AML-193 (cell line): Measurements from ENCODE around the gene FAM228B.
"Not testable (repeated sequence)": the region's sequence is repeated elsewhere in the genome, so short reads cannot be mapped to it uniquely, and the experiment has no call there.

Source experiments
- DNase-seq, 2 experiments: peaks; one replicate each; lab custom pipeline; 2025; lab: John Stamatoyannopoulos, UW

Gene FAM228B

GRCh38 chr2:24123195-24123921, at the start of gene FAM228B, which contains the start of gene PFN4:
Gene FAM228B (plus strand): TSS chr2:24123469. CDS start chr2:24124362, 893 bp downstream.
Gene PFN4 (minus strand): TSS chr2:24123334. CDS start chr2:24122535, 799 bp downstream.
- peak; percentile 74 to 78 for DNase-seq

- DNase-seq: no peak
Measured at GRCh38 chr2:24073816-24074215, 49.5 kb upstream of the FAM228B start.

GRCh38 chr2:24075259-24075658, 48.0 kb upstream of the FAM228B start:
- DNase-seq: no peak

GRCh38 chr2:24075915-24076848, 47.1 kb upstream of the FAM228B start, which contains the start of gene SF3B6:
Gene SF3B6 (minus strand): TSS chr2:24076326. CDS start chr2:24076229, 97 bp downstream.
- peak; percentile 96 to 97 for DNase-seq

GRCh38 chr2:24076849-24077534, 46.3 kb upstream of the FAM228B start:
- DNase-seq: peak; percentile 42 to 46

GRCh38 chr2:24077535-24077877, 45.8 kb upstream of the FAM228B start:
- no peak for DNase-seq

- DNase-seq: no peak
Measured at GRCh38 chr2:24077879-24078278, 45.4 kb upstream of the FAM228B start.

GRCh38 chr2:24080701-24081100, 42.6 kb upstream of the FAM228B start:
- no peak for DNase-seq

GRCh38 chr2:24082787-24083566, 40.3 kb upstream of the FAM228B start:
- DNase-seq: no peak

GRCh38 chr2:24083567-24084385, 39.5 kb upstream of the FAM228B start:
- DNase-seq: peak; percentile 84 to 88

- peak; percentile 76 to 84 for DNase-seq
Measured at GRCh38 chr2:24084386-24085199, 38.7 kb upstream of the FAM228B start, which contains the start of gene TP53I3. Gene TP53I3 (minus strand): TSS chr2:24084834. CDS start chr2:24084326, 508 bp downstream.

- DNase-seq: no peak
Measured at GRCh38 chr2:24085200-24085489, 38.1 kb upstream of the FAM228B start.

GRCh38 chr2:24086241-24086640, 37.0 kb upstream of the FAM228B start:
- no peak for DNase-seq

GRCh38 chr2:24087032-24087431, 36.2 kb upstream of the FAM228B start:
- DNase-seq: no peak

- DNase-seq: no peak
Measured at GRCh38 chr2:24088821-24089359, 34.4 kb upstream of the FAM228B start.

GRCh38 chr2:24093270-24093669, 30.0 kb upstream of the FAM228B start:
- not testable (repeated sequence) for DNase-seq

GRCh38 chr2:24095171-24095677, 28.0 kb upstream of the FAM228B start:
- DNase-seq: not testable (repeated sequence)

- not testable (repeated sequence) for DNase-seq
Measured at GRCh38 chr2:24100732-24101131, 22.5 kb upstream of the FAM228B start.

GRCh38 chr2:24101992-24102391, 21.3 kb upstream of the FAM228B start:
- no peak for DNase-seq
